KMS-11 (cell line): ENCODE measurements around the gene LNPEP.

Experiments used
- H2AFZ ChIP-seq: fragments of 200-600 bp; sonication (generic); 2 replicates; pipeline ENCODE4 v1.6.1; 2016; ENCODE audit warnings: antibody characterized with exemption, mixed run types, low read depth
- H3K27ac ChIP-seq: fragments of 200-600 bp; sonication (generic); 2 replicates; pipeline ENCODE4 v1.6.1; 2016; ENCODE audit warnings: mild to moderate bottlenecking, mixed run types
- H3K27me3 ChIP-seq: fragments of 200-600 bp; sonication (generic); 2 replicates; pipeline ENCODE4 v1.6.1; 2017; ENCODE audit warnings: mild to moderate bottlenecking, low read depth, mixed run types, moderate library complexity; ENCODE audit not compliant: insufficient read depth
- H3K36me3 ChIP-seq: fragments of 200-600 bp; sonication (generic); 2 replicates; pipeline ENCODE4 v1.6.1; 2017; ENCODE audit warnings: mild to moderate bottlenecking, mixed run types; ENCODE audit not compliant: insufficient read depth
- H3K4me1 ChIP-seq: fragments of 200-600 bp; sonication (generic); 2 replicates; pipeline ENCODE4 v1.6.1; 2016; ENCODE audit warnings: mild to moderate bottlenecking, low read depth, mixed run types; ENCODE audit not compliant: poor library complexity, severe bottlenecking
- H3K4me2 ChIP-seq: fragments of 200-600 bp; sonication (generic); 2 replicates; pipeline ENCODE4 v1.7.0; 2016; ENCODE audit warnings: mild to moderate bottlenecking, mixed run types
- H3K4me3 ChIP-seq: fragments of 200-600 bp; sonication (generic); IDR thresholded peaks from 2 replicates; pipeline ENCODE4 v1.6.1; 2017; ENCODE audit warnings: low read depth, low read length, mixed read lengths; ENCODE audit not compliant: insufficient read depth
- H3K79me2 ChIP-seq: fragments of 200-600 bp; sonication (generic); 2 replicates; pipeline ENCODE4 v1.6.1; 2016; ENCODE audit warnings: low read depth, mixed run types; ENCODE audit not compliant: insufficient read depth
- H3K9ac ChIP-seq: fragments of 200-600 bp; sonication (generic); 2 replicates; pipeline ENCODE4 v1.6.1; 2016; ENCODE audit warnings: mild to moderate bottlenecking, mixed run types
- H4K20me1 ChIP-seq: fragments of 200-600 bp; sonication (generic); 2 replicates; pipeline ENCODE4 v1.6.1; 2016; ENCODE audit warnings: mild to moderate bottlenecking, mixed run types; ENCODE audit not compliant: insufficient read depth
- CTCF ChIP-seq: fragments of 200-600 bp; sonication (generic); conservative IDR thresholded peaks from 2 replicates; pipeline ENCODE4 v1.6.1; 2017; ENCODE audit warnings: low read depth, mild to moderate bottlenecking, antibody characterized with exemption, low read length, moderate library complexity, mixed read lengths

LNPEP gene

GRCh38 chr5:97019435-97020117, 83.7 kb downstream of the LNPEP start:
- no peaks in the 10 kb centered on the region; the same call in 1 of the 2 replicates for H4K20me1 ChIP-seq
- no peak for TF ChIP-seq CTCF
- H2AFZ ChIP-seq: no peak overlapping the region
- no peak overlapping the region for H3K9ac ChIP-seq
- no peaks in the 10 kb centered on the region for H3K27me3 ChIP-seq
- H3K4me3 ChIP-seq: no peak overlapping the region
- H3K4me2 ChIP-seq: no peak overlapping the region
- H3K27ac ChIP-seq: no peak overlapping the region
- no peaks in the 10 kb centered on the region for H3K79me2 ChIP-seq
- H3K36me3 ChIP-seq: no peaks in the 10 kb centered on the region; the same call in 1 of the 2 replicates
- H3K4me1 ChIP-seq: no peaks in the 10 kb centered on the region

- no peaks in the 10 kb centered on the region for H3K4me1 ChIP-seq
- no peaks in the 10 kb centered on the region; the same call in 1 of the 2 replicates for H3K36me3 ChIP-seq
- H2AFZ ChIP-seq: no peak overlapping the region
- no peak overlapping the region for H3K4me3 ChIP-seq
- H3K4me2 ChIP-seq: no peak overlapping the region
- H3K9ac ChIP-seq: no peak overlapping the region
- H3K27me3 ChIP-seq: no peaks in the 10 kb centered on the region
- TF ChIP-seq CTCF: no peak
- H3K79me2 ChIP-seq: no peaks in the 10 kb centered on the region
- H3K27ac ChIP-seq: no peak overlapping the region
- no peaks in the 10 kb centered on the region for H4K20me1 ChIP-seq
Observed at GRCh38 chr5:97021416-97021815, 85.5 kb downstream of the LNPEP start.

- TF ChIP-seq CTCF: no peak
Observed at GRCh38 chr5:97022898-97023297, 87.0 kb downstream of the LNPEP start.

GRCh38 chr5:97026721-97027120, 90.8 kb downstream of the LNPEP start:
- Histone ChIP-seq H3K9ac (no peak overlapping the region), H3K79me2 (no peaks in the 10 kb centered on the region), H3K4me2 (no peak overlapping the region), H3K4me1 (no peaks in the 10 kb centered on the region), H3K27ac (no peak overlapping the region), H3K36me3 (no peaks in the 10 kb centered on the region), H3K27me3 (no peaks in the 10 kb centered on the region), H2AFZ (no peak overlapping the region), H4K20me1 (no peaks in the 10 kb centered on the region), H3K4me3 (no peak overlapping the region)
- TF ChIP-seq CTCF: no peak

More at GRCh38 chr5:97022898-97023297, 87.0 kb downstream of the LNPEP start:
- Histone ChIP-seq H3K79me2 (no peaks in the 10 kb centered on the region), H3K9ac (no peak overlapping the region), H4K20me1 (no peaks in the 10 kb centered on the region), H3K27me3 (no peaks in the 10 kb centered on the region), H3K4me2 (no peak overlapping the region), H3K36me3 (no peaks in the 10 kb centered on the region; the same call in 1 of the 2 replicates), H3K4me1 (no peaks in the 10 kb centered on the region), H3K4me3 (no peak overlapping the region), H3K27ac (no peak overlapping the region), H2AFZ (no peak overlapping the region)
